AG04449 (cell line): ENCODE measurements around the gene BABAM2.

Experiments
- CTCF ChIA-PET: fragments of 350-600 bp; formaldehyde crosslinking; extraction: SDS; loops from one replicate; lab custom pipeline; 2021; ENCODE audit warnings: antibody characterized with exemption; lab: Yijun Ruan, JAX
- POLR2A ChIA-PET: fragments of 400-600, 350-600 bp; formaldehyde crosslinking; extraction: SDS; loops from one replicate; lab custom pipeline; 2020; ENCODE audit warnings: antibody characterized with exemption, inconsistent platforms; lab: Yijun Ruan, JAX
- DNase-seq: peaks from one replicate; pipeline ENCODE4 v3.0.0-alpha.2; 2010; ENCODE audit warnings: low read depth, low spot score
- H3K4me3 ChIP-seq: 2 replicates; pipeline ENCODE4 v1.5.1; 2011; ENCODE audit warnings: low read depth, mild to moderate bottlenecking, control low read depth, low read length
- TF ChIP-seq, protein P1 (sequence below): IDR thresholded peaks from one replicate; pipeline ENCODE4 v1.5.1; 2011; ENCODE audit warnings: mild to moderate bottlenecking, moderate library complexity, low read length, control low read depth, inconsistent platforms; ENCODE audit not compliant: insufficient read depth; ENCODE audit errors: missing control alignments

BABAM2 gene

DNA sequence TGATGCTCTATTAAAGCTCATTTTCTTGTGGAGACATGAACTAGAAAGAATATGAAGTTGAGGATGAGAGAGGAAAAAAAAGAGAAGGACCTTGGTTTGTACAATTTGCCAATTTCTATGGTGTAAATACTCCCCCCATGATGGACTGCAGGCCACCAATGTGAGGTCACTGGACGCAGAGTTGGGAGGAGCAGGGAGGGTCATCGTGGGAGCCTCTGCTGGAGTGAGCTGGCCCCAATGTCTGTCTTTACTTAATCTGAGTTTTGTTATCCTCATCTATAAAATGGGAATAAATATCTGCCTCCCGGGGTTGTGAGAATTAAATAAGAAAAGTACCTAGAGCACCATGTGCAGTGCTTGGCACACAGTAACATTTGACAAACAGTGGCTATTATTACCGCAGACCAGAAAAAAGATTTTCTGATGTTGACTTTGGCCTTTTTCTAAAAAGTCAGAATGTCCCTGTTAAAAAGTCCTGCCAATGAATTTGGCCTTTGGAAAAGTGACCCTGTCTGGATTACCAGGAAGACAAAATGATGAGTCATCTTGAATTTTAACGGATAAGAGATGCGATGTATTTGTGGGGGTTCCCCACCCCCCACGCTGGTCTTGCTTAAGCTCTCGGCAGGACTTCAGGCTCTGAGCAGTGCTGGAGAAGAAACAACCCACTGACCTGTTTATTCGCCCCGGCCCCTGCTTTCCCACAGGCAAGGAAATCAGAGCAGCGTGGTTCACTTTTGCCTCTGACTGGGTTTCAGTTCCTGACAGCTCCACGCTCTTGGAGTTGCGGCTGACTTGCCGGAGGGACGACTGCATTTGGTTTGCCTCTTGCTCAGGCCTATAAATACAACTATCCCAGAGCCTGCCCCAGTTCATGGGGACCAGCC is 451.8 kb downstream of the BABAM2 start:
- DNase-seq = no peak
- ChIA-PET POLR2A (no interaction called here), CTCF (no interaction called here)
- TF ChIP-seq, protein P1, sequence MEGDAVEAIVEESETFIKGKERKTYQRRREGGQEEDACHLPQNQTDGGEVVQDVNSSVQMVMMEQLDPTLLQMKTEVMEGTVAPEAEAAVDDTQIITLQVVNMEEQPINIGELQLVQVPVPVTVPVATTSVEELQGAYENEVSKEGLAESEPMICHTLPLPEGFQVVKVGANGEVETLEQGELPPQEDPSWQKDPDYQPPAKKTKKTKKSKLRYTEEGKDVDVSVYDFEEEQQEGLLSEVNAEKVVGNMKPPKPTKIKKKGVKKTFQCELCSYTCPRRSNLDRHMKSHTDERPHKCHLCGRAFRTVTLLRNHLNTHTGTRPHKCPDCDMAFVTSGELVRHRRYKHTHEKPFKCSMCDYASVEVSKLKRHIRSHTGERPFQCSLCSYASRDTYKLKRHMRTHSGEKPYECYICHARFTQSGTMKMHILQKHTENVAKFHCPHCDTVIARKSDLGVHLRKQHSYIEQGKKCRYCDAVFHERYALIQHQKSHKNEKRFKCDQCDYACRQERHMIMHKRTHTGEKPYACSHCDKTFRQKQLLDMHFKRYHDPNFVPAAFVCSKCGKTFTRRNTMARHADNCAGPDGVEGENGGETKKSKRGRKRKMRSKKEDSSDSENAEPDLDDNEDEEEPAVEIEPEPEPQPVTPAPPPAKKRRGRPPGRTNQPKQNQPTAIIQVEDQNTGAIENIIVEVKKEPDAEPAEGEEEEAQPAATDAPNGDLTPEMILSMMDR = no peak
- no peak overlapping the region for H3K4me3 ChIP-seq

DNA sequence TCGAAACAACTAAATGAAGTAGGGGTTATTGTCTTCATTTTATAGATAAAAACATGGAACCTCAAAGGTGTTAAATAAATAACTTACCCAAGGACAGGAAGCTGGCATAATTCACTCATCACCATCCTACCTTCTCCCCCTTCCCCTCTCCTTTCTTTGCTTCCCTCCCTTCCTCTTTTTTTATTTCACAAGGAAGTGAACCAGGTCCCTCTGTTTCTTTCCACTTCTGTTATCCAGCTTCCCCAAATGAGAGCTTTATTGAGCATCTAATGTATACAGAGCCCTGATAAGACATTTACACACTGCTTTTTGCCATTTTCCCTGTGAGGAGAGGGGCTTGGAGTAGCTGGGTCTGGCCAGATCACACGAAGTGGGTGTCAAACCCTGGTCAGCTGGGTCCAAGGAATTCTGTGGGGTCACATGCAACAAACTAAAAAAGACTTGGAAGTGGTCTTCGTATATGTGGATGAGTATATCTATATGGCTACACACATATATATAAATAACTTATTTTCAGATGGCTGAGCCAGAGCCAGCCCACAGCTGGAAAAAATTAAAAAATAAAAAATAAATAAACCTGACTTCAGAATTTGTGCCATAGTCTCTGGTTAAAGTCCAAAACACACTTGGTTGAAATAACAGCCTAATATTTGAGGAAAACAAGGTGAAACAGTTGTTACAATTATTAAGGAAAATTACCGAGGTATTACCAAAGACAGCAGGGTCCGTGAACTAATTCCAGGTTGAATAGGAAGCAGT is 452.8 kb downstream of the BABAM2 start:
- CTCF ChIA-PET = interaction anchor here (1.1 kb wide), 1 partner anchor 13 kb away, joined by 3 read pairs; no protein-coding TSS in a partner anchor
- no peak for DNase-seq
- no peak overlapping the region for H3K4me3 ChIP-seq
- TF ChIP-seq, protein P1 = no peak
- POLR2A ChIA-PET = no interaction called here

DNA sequence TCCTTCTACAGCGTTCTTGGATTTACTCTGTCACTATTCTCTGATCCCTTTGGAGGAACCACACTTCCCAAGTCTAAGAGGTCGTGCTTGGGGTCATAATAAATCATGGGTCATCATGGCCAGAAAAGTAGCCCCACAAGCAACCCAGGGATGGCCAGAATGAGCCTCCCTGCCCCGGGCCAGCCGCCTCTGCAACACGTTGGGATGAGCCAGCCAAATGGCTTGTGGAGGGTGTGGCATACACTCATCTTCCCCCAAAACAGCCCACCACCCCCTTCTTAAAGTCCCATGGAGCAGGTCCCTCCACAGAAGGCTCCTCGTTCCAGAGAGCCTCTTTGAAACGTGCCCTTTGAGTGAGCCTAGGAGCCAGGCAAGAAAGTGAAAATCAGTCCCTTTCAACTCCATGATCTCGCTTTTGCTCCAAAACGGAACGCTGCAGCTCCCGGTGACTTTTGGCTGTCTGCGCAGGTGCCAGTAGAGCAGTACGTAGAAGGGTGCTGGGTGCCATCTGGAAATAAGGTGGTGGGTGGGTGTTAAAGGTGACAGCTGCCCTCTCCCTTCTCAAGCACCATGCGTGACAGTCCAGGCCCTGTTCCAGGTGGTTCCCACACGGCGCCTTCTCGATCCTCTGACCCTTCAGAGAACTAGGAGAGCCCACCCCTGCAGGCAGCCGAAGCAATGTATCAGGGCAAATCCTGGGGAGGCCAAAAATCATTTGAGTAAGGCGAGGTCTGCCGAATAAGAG is 453.6 kb downstream of the BABAM2 start:
- ChIA-PET CTCF (interaction anchor here (1.1 kb wide), 1 partner anchor 12 kb away, joined by 3 read pairs; no protein-coding TSS in a partner anchor), POLR2A (no interaction called here)
- H3K4me3 ChIP-seq = no peak overlapping the region
- DNase-seq = no peak
- TF ChIP-seq, protein P1 = no peak

DNA sequence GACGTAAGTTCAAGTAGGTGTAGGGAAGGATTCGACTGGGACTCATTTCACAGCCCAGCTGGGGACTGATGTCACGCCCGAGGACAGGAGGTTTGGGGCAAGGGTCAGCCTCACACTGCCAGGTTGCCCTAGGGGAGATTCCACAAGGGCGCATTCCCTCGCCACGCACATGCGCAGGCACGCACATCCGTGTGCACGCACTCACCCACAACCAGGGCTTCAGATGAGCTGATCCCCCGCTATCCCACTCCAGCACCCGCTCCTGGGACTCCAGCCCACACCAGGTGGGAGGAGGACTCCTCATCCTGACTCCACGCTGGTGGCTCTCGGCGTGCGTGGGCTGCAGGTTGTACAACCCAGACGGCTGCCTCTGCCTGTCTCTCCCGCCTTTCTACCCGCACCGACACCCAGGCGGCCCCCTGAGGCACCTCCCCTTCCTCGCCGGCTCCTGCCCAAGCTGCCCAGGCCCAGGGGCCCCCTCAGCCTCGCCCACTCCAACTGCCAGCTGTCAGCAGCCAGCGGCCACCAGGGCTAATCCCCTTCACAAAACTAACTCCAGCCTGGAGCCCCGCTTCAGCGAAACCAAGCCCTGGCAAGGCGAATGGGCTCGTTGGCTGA is 454.3 kb downstream of the BABAM2 start:
- TF ChIP-seq, protein P1 = no peak
- no peak for DNase-seq
- ChIA-PET CTCF (no interaction called here), POLR2A (no interaction called here)
- no peak overlapping the region for H3K4me3 ChIP-seq

DNA sequence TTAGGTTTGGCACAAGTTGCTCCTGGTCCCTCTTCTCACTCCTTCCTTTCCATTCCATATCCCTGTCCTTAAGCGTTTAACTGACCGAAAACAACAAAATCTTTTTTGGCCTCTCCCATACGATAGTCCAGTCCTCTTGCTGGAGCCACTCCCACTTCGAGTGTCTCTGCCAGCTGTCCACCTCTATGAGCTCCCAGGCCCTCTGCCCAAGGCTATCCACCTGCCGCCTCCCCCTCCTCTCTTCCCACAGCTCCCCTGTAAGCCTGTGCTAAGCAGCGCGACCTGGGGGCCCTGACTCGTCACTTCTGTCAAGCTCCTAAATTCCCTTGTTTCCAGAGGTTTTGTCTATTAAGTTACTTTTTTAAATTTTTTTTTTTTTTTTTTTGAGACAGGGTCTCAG is 455.1 kb downstream of the BABAM2 start:
- DNase-seq = no peak
- POLR2A ChIA-PET = no interaction called here
- TF ChIP-seq, protein P1 = no peak
- CTCF ChIA-PET = no interaction called here
- no peak overlapping the region for H3K4me3 ChIP-seq
